GM21447 (cell line): ENCODE results near the gene SFSWAP.

Source experiments
- ATAC-seq: cut with Tn5 transposase; IDR thresholded peaks from one replicate; pipeline ENCODE4 v1.9.1; 2021; ENCODE audit not compliant: unreplicated experiment

Gene SFSWAP

DNA sequence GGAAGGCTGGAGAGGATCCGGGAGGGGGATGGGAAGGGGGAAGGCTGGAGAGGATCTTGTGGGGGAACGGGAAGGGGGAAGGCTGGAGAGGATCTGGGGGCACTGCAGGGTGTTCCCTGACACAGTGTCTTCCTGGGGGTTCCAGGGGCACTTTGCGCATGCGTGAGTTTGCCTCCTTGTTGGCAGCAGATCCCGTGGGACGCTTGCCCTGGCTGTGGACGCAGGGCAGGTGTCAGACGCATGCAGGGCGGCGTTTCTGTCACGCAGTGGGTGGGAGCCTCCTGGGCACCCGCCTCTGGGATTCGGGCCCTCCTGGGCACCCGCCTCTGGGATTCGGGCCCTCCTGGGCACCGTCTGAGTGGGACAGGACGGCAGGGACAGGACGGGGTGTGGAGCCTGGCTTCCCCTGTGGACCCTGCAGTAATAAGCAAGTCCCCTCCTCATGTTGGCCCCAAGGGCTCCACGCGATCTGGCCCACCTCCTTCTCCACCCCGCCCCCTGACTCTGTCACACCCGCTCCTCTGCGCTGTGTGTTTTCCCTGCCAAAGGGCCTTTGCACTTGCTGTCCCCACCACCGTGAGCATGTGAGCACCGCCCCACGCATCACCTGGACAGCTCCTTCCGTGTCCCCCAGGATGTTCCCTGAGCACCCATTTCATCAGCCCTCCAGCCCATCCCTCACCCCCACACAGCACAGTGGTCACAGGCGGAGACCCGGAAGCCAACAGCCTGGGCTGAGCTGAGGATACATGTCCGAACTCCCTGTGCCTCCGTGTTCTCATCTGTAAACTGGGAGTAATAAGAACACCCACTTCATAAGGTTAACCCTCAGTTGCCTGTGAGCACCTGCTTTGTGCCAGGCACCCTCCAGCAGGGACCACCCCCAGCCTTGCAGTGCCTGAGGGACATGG lies 121.7 kb downstream of the SFSWAP start:
- no peak for ATAC-seq

DNA sequence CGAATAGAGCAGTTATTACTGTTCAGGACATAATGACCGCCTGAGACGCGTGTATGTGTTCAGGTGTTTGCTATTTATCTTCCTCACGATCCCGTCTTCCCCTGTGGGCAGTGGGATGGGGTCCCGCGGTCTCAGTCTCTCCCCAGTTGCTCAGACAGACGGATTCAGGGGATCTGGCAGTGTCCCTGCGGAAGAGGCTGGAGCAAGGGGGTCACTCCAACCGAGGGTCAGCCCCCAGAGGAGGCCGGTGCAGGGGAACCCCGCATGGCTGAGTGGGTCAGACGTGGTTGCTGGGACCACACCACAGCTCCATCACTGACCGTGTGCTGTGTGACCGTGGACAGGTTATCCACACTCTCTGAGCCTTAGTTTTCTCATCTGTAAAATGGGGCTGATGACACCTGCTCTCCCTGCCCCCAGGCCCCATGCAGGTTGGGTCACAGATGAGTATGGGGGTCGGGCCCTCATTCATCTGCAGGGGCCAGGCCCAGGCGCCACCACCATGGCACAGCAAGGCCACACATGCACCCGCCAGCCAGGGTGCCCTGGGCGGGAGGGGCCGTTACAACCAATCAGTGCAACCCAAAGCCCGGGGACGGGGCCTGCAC lies 122.5 kb downstream of the SFSWAP start:
- ATAC-seq = no peak

GRCh38 chr12:131833896-131834641 lies 123.2 kb downstream of the SFSWAP start:
- no peak for ATAC-seq

DNA sequence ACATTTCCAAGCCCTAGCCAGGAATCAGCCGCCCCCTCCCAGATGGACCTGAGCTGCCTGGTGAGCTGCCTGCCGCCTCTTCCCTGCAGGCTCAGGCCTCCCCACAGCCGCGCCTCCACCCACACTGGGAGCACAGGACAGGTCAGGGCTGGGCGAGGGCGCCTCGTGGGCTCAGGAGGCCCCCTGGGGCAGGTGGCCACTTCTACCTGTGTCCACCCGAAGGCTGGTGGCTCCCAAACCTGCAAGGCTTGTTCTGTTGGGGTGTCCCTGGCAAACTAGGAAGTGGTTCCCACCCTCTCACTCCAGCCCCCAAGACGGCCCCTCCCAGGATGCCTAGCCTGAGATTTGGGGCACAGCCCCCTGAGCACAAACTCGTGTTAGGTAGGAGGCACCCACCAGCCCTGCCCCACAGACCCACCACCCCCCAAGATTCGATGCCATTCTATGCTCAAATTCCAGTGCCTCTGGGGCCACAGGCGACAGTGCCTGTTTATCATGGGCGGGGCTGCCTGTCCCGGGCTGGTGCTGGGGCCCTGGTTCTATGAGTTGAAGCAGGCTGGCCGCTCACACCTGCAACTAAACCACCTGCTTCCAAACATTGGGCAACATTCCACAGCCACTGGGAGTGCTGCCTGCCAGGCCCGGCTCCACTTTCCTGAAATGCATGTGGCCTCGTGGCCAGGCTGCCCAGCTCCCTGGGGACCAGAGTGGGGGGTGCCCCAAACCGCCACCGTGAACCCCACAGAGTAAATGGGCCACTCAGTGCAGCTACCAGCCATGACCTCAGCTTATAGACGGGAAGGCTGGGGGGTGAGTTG lies 124.1 kb downstream of the SFSWAP start:
- ATAC-seq = no peak

GRCh38 chr12:131835616-131836171 lies 124.8 kb downstream of the SFSWAP start:
- ATAC-seq = no peak

DNA sequence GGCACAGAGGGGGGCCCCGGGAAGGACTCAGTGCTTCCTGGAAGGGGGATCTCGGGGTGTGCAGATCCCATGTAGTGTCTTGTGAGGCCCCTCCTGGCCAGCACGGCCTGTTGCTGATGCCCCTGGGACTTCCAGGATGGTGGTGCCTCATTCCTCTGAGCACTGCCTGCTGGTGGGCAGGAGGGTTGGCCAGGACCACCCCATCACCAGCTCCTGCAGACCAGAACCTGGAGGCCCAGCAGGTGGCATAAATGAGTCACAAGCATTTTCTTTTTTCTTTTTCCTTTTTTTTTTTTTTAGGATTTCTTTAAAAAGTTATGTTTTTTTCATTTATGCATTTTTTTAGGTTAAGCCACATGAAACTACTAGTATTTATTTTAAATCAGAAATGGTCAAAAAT lies 125.3 kb downstream of the SFSWAP start:
- ATAC-seq = no peak

GRCh38 chr12:131836714-131837397 lies 126.0 kb downstream of the SFSWAP start:
- ATAC-seq = no peak

- no peak for ATAC-seq
Measured at GRCh38 chr12:131840643-131841416, 129.9 kb downstream of the SFSWAP start.

DNA sequence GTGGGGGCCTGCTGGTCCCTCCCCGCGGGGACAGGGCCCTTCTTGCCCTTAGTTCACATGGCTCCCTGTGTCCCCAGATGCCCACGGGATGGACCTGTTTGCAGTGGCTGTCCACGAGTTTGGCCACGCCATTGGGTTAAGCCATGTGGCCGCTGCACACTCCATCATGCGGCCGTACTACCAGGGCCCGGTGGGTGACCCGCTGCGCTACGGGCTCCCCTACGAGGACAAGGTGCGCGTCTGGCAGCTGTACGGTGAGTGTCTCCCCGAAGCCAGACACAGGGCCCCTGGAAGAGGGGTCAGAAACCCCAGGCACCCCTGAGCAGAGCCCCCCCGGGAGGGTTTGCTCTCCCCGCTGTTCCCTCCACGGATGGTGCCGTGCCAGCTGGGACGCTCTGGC lies 130.7 kb downstream of the SFSWAP start:
- ATAC-seq = no peak

DNA sequence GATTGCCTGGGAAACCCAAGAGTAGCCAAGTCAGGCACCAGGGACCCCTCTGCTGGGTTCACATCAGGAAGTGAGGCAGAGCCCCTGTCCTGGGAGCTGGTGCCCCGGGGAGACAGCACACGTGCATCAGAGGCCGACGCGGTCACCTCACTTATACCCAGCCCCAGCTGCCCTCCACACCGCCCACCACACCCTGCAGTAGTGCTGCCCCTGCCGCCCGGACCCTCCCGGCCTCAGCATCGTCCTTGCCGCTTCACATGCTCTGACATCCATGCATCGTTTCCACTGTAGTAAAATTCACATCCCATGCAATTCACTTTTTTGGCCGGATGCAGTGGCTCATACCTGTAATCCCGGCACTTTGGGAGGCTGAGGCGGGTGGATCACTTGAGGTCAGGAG lies 131.3 kb downstream of the SFSWAP start:
- ATAC-seq = no peak

DNA sequence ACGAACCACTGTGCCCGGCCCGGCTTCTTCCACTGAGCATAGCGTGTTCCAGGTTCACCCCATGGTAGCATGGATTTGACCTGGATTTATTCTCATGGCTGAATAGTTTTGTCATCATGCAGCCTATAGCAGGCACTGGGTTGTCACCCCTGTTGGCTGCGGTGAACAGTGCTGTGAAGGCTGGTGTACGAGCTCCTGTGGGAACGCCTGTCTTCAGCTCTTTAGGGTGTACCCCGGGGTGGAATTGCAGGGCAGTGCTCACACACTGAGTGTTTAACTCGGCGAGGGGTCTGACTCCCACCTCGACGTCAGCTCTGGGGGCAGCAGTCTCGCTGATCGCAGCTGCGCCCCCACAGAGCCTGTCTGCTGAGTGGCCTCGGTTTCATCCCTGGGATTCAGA lies 132.6 kb downstream of the SFSWAP start:
- no peak for ATAC-seq

DNA sequence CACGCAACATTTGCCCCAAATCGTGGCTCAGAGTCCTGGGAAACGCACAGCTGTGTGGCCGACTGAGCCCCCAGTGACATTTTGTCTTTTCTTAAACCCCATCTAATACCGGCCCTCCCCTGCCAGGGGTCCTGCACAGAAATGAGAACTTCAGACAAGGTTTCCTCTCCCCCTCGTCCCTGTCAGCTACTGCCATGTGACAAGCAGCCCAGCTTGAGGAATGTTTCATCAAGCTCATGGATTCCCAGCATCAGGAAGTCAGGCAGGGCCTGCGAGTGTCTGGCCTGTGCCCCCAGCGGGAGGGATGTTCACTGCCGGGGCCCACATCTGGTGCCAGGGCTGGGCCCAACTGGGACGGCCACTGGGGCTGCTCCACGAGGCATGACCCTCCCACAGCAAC lies 133.2 kb downstream of the SFSWAP start:
- no peak for ATAC-seq

- no peak for ATAC-seq
Measured at GRCh38 chr12:131844656-131845055, 133.8 kb downstream of the SFSWAP start.

DNA sequence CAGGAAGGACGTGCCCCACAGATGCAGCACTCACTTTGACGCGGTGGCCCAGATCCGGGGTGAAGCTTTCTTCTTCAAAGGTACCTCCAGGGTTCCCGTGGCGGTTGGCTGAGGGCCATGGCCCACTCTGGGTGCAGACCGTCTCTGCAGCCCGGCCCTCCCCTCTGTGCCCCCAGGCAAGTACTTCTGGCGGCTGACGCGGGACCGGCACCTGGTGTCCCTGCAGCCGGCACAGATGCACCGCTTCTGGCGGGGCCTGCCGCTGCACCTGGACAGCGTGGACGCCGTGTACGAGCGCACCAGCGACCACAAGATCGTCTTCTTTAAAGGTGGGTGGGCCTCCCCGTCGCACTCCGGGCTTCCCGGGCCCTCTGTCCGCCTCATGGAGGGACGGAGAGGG lies 134.2 kb downstream of the SFSWAP start:
- no peak for ATAC-seq

DNA sequence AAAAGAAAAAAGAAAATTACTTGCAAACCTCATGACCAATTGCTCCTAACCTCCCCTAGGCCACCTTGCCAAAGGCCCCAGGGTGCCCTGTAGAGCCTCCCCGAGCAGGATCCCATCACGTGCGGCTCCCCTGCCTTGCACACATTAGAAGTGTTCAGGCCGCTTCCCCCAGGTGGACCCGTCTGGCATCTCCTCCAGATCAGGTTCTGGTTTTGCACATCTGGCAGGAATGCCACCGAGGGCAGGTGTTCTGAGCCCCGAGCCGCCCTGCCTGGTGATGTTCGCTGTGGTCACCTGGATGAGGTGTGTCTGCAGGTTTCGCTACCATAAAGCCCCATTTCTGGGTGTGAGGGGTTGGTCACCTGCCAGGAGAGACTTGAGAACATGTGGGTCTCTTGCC lies 136.6 kb downstream of the SFSWAP start:
- ATAC-seq = no peak

- ATAC-seq = no peak
Measured at GRCh38 chr12:131848753-131849152, 137.9 kb downstream of the SFSWAP start.
